ENCODE measurements around the gene ACTR10.
"Not testable (repeated sequence)": the region's sequence is repeated elsewhere in the genome, so short reads cannot be mapped to it uniquely, and the experiment has no call there.

ACTR10 gene

DNA sequence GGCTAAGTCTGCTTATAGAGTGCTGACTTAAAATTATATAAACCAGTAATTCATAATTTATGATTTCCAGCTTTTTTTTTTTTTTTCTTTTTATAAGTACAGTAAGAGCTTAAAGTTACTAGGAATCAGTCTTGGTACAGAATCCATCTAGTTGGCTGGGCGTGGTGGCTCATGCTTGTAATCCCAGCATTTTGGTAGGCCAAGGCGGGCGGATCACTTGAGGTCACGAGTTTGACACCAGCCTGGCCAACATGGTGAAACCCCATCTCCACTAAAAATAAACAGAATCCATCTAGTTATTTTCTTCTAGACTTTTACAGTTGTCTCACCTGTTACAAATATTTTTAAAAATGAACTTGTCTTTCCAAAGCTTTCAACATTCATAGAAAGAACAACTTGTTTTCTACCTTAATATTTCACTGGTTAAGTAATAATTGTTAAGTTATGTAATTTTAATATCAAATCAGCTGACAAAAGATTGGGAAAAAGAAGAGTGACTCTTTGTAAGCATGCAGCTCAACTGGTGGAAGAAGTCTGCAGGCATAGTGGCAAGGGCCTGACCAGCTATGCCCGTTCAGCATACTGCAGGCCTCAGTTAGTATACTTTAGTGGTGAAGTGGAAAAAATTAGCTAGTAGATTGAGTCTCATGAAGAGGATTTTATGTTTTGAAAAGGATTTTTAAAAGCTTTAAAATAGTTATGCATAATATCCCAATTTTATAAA, 27.3 kb downstream of the ACTR10 start:
- no peak for DNase-seq

DNA sequence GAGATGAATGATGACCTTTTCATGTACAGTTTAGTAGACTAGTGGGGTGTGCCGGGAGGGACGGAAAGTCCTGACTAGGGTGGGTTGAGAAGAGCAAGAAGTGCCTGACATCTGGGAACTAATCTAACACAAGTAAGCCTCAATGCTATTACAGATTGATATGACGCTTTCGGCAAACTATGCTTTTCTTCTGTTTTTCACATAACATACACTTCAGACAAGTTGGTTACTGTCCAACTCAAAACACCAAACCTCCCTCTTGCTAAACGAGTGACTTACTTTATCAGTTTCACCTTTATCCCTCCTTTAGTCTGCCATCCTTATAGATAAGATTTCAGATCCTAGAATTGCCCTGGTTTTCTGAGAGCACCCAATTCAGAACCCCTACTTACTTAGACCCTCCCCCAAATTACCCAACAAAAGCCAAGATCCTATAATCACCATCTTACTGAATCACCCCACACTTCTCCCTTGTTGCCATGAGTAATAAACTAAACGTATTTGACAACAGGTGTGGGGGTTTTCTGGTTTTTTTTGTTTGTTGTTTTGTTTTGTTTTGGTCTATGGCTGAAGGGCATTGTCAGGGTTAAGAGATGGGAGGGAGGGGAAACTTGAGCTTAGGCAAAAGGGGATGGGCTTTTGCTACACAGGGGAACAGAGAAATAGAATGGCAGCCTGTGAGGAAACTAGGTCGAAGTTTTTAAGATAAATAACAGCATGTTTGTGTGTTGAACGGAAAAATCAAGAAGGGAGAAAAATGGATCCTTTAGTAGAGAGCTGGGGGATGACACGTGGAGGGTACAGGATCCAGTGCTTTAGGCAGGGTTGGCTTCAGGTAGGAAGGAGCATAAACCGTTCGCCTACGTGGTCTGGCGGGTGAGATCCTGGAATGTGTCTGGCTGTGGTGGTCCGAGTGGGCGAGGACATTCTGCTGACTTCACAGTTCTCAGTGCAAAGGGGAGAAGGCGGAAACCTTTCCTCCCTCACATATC, 38.6 kb downstream of the ACTR10 start:
- DNase-seq: no peak

DNA sequence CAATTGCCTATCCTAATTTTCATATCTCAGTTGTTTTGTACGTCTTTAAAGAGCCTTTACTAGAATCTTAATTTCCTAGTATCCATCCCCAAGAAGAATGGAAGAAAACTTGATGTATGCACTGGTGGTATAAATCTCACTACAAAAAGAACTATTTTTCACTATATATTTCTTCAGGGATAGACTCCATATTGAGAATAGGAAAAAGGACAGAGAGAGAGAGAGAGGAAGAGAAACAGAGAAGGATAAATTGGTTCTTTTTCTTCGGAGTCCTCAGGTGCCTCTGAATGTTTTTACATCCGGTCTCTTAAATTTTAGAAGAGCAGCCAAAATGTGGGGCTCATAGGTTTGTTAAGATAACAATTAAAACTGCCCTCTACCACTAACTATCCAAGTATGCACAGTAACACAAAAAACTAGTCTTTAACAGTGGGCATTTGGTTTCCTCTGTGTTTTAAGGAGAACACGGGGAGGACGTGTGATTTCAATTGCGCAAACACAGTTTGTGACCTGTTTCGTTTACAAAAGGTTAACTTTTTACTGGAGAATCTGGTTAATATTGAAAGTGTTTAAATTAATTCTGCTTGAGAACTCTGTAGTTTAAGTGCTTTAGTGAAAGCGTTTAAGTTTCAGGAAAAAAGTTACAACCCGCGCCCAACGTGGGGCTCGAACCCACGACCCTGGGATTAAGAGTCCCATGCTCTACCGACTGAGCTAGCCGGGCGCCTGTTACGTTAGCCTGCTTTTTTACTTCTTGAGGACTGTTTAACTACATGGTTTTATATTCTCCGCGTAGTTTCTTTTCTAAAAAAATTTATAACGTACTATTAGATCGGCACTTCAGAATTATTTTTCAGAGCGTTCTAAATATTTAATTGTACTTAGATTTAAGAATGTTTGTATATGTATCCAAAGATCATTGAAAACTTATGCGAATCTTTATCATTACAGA, 39.6 kb downstream of the ACTR10 start:
- DNase-seq: peak; percentile 38

DNA sequence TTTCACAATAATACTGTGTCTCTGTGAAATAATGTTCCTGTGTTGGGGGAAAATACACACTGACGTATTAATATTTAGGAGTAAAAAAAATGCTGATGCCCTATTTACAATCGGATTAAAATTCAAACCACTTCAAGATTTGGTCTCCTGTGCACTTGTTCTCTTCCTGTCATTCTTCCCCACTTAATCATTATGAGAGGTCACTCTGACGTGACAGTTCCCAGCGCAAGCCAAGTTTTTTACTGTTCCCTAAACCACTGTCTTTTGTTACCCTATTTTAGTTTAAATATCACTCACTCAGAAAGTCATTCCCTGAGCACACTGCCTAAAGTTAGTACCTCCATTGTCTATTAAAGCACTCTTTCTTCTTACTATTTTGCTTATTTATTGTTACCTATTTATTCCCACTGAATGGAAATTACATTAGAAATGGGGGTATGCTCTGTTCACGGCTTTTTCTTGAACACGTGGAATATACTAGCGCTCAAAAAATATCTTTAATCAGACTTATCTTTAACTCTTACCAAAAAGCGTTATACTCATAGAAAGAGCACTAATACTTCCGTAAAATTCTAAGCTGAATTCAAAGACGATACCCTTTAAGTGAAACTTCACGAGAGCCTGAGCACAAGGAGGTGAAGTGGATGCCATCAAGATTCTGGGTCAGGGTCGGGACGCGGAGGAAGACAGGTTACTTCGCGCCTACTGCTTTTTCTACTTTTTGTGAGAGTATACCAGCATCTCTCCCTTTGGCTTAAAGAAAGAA, 44.0 kb downstream of the ACTR10 start:
- DNase-seq: no peak

DNA sequence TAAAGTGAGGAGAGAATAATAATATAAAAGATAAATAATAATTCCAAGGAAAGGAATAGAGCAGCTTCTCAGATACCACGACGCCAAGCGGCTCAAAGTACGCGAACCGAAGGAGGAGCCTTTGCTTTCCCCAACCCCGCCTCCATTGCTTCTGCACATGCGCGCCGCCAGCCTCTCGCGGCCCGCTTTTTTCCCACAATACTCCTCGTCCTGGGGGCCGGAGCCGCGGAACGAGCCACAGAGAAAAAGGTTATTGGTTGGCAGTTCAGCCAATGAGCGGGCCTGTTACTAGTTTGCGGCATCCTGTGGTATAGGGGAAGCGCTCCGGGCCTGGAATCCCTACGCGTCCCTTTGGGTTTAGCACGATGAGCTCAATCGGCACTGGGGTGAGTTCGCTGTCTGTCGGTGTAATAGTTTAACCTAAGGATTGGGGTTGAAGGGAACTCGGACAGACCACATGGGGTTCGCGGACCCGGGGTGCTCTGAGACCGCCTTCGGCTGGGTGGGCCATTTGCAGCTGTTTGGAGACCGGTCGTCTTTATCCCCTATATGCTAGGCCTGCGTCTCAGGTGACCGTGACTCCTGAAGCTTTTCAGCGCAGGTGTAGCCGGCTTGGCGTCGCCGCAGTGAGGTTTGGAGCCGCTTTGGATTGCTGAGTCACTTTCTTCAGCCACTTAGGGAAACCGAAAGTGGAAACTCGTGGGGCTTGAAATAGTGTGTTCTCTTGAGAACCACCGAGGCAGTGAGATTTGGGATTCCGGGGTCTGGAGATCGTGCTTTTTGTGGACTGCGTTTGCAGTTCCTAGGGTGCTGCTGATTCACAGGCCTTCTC, 44.8 kb downstream of the ACTR10 start, which contains the start of gene PSMA3:
Gene PSMA3 (plus strand): TSS at position 288 of the 832 bp plus-strand sequence. CDS start 78 bp downstream, at position 366.
- peak; percentile 92 for DNase-seq

DNA sequence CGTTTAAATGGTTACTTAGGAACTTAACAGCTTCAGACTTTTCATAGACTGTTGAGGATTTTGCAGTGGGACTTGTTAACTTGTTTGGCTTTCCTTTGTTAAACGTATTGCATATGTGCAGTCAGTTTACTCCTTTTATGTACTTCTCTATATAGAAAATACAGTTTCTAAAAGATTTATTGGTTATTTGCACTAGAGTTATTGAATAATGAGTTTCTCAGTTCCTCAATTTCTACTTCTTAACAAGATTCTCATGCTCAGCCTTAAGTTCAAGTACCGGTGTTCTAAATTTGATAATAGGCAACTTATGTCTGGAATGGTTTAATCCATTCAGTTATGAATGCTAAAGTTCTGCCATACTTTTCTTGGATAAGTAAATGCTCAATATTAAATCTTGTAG, 45.6 kb downstream of the ACTR10 start:
- DNase-seq: no peak

DNA sequence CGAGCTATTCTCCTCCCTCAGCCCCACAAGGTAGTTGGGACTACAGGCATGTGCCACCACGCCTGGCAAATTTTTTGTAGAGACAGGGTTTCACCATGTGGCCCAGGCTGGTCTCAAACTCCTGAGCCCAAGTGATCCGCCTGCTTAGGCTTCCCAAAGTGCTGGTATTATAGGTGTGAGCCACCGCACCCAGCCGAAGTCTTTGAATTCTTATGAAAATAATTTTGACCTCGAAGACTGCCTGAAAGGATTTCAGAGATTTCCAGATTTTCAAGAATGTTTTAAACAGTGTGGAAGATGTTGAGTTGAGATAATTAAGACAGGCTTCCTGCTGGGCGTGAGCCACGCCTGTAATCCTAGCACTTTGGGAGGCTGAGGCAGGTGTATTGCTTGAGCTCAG, 49.7 kb downstream of the ACTR10 start:
- no peak for DNase-seq

DNA sequence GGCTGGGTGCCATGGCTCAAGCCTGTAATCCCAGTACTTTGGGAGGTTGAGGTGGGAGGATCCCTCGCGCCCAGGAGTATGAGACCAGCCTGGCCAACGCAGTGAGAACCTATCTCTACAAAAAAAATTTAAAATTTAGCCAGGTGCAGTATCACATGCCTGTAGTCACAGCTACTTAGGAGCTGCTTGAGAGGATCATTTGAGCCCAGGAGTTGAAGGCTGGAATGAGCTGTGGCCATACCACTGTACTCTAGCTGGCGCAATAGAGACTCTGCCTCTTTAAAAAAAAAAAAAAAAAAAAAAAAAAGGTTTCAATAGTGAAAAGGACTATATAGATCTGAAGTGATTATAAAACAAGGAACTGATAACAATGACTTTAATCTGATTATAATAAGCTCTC, 58.2 kb downstream of the ACTR10 start:
- no peak for DNase-seq

DNA sequence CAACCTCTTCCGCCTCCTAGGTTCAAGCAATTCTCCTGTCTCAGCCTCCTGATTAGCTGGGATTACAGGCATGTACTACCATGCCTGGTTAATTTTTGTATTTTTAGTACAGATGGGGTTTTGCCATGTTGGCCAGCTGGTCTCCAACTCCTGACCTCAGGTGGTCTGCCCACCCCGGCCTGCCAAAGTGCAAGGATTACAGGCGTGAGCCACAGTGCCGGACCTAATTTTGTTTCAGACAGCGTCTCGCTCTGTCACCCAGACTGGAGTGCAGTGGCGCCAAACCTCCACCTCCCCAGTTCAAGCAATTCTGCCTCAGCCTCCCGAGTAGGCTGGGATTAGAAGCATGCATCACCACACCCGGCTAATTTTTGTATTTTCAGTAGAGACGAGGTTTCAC, 62.1 kb downstream of the ACTR10 start:
- DNase-seq: not testable (repeated sequence)

DNA sequence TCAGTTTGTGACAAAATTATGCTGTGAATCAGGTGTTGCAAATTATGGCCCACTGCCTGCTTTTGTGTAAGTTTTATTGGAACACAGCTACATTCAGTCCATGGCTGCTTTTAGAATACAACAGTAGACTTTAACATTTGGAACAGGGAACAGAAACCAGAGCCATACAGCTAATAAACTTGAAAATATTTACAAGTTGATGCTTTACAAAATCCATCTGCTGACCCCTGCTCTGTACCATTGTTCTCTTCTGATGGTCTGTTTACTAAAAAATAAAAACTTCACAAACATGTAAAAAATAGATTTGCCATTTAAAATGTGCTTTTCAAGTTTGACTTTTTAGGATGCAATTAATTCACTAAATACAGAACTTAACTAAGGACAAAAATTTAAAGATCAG, 65.5 kb downstream of the ACTR10 start:
- no peak for DNase-seq

DNA sequence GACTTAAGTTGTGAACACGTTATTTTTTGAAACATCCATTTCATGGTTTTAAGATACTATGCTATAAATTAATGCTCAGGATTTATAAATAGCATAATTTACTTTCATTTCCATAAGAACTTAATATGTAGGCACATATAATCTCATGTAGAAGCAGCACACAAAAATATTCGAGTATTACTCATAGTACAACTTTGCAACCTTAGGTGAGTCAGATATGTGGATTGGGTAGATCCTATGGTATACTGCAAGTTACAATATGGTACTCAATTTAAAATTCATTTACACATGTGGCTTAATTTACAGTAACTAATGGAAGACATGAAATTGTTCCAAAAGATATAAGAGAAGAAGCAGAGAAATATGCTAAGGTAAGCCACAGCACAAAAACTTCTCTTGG, 70.7 kb downstream of the ACTR10 start:
- no peak for DNase-seq

DNA sequence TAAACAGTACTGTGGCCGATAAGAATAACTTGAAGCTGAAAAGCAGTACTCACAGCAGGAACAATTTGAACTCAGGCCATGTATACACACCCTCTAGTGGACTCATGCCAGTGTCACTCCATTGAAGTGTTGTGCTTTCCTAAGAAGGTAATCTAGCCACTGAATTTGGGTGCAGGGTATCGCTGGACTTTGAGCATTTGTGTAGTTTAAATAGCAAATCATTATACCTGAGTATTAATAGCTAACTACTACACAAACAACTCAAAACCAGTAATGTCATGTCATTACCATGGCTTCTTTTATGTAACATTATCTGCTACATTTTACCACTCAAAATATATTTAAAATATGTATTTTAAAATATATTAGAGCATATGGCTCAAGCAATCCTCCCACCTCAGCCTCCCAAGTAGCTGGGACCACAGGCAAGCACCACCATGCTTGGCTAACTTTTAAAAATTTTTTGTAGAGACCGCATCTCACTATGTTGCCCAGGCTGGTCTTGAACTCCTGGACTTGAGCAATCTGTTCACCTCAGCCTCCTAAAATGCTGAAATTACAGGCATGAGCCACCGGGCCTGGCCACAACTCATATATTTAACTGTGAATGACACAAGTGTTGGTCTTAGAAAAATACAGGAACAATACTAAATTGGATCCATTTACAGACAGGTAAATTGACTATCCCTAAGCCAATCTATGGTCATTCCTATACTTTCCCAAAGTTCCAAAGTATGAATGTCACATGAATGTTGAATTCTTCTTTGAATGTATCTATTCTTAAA, 72.8 kb downstream of the ACTR10 start:
- DNase-seq: no peak

DNA sequence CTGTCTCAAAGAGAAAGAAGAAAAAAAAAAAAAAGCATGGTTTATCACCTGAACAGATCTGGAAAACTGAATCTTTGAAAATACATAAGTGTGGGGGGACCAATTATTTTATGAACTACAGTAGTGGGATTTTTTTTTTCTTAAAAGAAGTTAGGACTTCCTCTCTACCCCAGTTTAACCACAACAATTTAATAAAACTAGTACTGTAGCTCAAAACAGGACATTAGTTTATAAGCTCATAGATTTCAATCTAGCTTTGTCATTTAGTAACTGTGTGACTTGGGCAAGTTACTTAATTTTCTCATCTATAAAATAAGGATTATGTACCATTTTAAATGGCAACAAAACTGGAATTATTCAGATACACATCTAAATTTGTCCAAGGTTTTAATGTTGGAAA, 74.9 kb downstream of the ACTR10 start:
- no peak for DNase-seq

DNA sequence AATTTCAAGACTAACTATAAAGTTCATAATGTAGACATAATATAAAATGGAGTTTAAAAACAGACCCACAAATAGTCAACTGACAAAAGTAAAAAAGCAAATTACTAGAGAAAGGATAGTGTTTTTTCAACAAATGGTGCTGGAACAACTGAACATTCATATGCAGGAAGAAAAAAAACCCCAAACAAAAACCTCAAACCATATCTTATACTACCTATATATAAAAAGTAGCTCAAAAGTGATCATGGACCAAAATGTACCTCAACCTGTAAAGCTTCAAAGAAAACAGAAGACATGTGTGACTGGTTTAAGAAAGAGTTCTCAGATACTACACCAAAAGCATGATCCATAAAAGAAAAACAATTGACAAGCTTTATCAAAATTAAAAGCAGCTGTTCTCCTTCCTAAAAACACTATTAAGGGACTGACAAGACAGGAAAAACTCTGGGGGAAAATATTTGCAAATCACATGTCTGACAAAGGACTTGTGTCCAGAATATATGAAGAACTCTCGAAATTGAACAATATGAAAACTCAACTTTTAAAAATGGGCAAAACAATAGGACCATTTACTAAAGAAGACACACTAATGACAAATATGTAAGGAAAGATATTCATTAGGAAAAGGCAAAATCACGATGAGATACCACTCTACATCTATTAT, 75.7 kb downstream of the ACTR10 start:
- no peak for DNase-seq

DNA sequence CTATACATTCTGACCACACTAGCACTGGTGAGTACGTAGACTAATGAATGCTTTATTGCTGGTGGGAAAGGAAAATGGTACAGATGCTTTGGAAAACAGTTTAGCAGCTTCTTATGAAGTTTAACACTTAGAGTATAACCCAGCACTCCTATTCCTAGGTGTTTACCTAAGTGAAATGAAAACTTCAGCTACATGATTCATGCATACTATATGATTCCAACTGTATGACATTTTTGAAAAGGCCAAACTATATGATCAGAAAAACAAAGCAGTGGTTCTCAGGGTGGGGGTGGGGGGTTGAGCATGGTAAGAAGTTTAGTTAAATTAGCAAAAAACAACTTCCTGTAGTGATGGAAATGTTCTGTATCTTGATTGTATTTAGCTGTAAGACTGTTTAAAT, 76.3 kb downstream of the ACTR10 start:
- DNase-seq: no peak

DNA sequence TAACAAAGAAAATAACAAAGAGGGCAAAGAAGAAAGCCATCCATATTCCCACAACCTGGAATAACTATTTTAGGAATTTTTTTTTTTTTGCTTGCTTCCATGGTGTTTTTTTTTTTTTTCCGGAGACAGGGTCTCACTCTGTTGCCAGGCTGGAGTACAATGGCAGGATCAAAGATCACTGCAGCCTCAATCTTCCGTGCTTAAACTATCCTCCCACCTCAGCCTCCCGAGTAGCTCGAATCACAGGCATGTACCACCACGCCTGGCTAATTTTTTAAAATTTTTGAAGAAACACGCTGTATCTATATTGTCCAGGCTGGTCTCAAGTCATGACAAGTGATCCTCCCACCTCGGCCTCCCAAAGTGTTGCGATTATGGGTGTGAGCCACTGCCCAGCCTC, 78.2 kb downstream of the ACTR10 start:
- DNase-seq: no peak

DNA sequence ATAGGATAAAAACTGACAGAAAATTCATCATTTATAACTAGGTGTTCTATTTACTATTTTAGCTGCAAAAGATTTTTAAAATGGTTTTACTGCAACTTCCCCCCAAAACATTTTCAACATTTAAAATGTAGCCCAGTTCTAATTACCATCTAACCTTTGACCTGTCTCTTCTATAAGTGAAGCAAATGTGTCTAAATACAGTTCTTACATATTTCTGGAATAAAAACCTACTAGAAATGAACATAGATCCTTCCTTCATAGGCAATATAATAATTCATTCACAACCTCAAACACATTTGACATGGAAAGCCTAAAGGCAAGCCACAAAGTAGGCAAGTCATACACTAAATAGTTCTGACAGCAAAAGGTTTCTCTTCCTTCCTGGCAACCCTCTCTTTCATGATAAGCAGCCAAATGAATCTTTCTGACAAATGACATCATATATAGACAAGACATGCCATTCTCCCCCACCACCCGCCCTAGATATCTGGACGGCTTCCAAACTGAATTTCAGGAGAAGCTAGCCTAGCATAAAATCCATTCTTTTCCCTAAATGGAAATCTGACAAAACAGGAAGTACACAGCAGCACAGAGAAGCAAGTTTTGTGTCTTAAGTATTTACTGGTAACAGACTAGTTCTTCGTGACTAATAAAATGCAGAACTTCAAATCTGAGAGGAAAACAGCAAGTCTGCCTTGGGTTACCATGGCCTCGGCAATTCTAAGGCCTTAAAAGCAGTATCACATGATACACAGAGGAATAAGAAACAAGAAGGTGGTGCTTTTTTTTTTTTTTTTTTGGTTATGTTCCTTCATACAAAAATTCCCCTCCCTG, 81.2 kb downstream of the ACTR10 start:
- DNase-seq: no peak

DNA sequence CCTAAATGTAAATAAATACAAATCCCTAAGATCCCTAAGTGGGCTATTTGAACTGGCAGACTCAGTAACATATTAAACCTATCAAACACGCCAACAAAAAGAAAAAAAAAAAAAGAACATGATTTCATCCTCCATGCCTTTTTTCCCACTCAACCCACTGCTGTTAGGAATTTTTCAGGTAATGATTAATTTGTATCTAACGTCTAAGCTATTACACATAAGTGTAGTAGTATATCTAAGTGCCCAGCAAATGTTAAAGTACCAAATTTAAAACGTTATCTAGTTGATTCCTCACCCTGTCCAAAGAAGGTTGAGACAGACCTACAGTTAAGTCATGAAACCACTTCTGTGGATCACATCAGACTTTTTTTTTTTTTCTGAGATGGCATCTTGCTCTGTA, 82.0 kb downstream of the ACTR10 start:
- no peak for DNase-seq

Measured in NCI-H1436 treated with DMSO at 0.1 percent for 48 hours (cell line).